Stimulated activated CD4-positive, alpha-beta T cell treated with anti-CD3 and anti-CD28 coated beads, Interleukin-1b, Interleukin-23, amount 100 ng/mL, for 48 hours (primary cell): ENCODE measurements around the gene GJD2.

Experiments used
- DNase-seq: peaks from one replicate; pipeline ENCODE4 v3.0.0-alpha.2; 2020

GJD2 gene

GRCh38 chr15:34754674-34755418 lies at the start of gene GJD2:
Gene GJD2 (minus strand): TSS chr15:34754998. CDS start chr15:34754488, 510 bp downstream.
- DNase-seq, result no peak

DNA sequence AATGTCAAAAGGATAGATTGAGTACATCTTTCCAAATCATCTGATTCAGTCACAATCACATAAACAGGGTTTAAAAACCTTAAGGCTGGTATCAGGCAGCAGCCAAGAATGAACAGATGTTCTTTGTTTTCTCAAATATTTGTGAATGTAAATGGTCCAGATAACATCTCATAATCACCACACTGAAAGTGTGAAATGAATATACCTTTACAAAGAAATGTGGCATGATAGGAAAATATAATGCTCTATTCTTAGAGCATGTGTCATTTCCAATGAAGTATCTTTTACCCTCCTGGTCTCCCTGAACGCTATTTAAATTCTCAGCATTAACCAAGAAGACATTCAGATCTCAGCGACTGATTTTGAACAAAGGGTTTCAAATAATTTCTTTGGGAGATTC lies 49.3 kb upstream of the GJD2 start:
- no peak for DNase-seq

DNA sequence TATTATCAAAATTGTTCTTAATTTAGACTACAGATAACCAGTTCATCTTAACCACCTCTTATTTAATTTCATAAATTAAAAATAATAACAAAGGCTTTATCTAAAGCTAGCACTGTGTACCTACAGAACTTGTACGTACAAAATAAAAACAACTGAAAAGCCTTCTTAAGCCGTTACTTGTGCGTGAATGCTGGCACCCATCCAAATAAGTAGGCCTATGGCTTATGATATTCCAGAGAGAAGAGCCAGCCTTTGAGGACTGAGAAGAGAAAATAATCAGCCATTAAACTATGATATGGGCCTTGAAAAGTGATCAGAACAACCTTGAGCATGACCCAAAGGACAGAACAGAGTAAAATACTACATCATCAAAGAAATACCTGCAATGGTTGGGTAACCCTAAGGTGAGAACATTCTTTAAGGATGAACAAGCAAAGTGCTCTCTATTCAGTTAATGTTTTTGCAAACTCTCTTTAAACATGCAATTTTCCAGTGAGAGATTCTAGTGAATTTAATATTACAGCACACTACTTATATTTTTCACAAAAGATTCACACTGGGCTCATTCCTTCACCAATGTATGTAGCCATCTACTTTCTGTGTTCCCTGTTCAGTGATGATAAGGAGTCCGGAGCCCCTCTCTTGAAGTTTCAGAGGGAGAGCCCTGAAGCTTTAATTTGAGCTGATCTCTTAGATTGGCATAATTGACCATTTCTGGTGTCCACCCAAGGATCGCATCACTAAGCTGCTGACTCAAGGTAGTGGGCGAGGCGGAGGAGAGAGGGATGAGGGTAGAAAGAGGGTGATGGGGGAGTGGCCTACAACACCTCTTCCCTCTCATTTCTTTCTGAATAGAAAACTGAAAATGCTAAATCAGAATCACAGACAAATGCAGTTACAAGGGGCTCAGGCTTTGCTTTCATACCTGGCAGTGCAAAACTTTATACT lies 48.3 kb upstream of the GJD2 start:
- no peak for DNase-seq

DNA sequence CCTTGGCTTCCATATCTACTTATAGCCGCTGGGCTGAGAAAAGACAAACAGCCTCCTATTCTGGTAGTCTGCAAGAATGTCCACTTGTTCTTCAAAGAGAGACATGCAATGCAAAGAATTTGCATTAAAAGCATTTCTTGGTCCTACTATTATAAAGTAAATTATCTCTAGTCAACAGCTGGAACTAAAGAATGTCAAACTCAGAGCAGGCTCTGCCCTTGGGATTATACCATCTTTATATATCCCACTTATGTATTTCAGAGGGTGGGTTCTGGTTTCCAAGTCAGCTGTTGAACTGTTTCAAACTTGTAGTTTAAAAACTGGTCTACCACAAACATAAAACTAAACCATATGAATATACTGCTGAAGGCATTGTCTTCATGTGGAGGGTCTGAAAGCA lies 47.6 kb upstream of the GJD2 start:
- no peak for DNase-seq

GRCh38 chr15:34799149-34800101 lies 44.6 kb upstream of the GJD2 start:
- no peak for DNase-seq

DNA sequence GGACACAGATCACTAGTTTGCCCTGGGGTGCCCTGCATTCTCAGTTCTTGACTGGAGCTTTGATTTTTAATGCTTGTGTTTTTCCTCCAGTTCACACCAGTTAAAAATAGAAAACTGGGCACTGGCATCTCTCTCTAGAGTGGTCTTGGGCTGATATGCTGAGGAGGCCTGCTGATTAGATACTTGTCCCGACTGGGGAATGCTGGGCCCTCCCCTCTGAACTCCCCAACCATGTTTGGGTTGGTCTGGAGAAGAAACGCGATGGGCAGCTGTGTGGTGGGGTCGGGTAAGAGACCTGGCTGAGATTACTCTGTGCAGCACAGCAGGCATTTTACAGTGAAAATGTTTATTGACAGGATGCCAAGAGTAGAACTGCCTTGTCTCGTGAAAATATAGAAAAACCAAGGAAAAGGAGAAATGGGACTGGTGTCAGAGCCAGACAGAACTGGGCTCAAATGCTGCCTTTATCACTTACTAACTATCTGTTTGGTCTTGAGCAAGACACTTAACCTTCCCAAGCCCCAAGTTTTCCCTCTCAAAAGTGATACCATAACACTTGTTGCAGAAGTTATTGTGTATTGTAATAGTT lies 42.1 kb upstream of the GJD2 start:
- DNase-seq, result no peak

GRCh38 chr15:34795267-34796081 lies 40.7 kb upstream of the GJD2 start, which contains the start of gene ACTC1:
Gene ACTC1 (minus strand): TSS chr15:34795549. CDS start chr15:34794808, 741 bp downstream.
- no peak for DNase-seq

- DNase-seq, result no peak
Measured at GRCh38 chr15:34794590-34795206, 39.9 kb upstream of the GJD2 start.

DNA sequence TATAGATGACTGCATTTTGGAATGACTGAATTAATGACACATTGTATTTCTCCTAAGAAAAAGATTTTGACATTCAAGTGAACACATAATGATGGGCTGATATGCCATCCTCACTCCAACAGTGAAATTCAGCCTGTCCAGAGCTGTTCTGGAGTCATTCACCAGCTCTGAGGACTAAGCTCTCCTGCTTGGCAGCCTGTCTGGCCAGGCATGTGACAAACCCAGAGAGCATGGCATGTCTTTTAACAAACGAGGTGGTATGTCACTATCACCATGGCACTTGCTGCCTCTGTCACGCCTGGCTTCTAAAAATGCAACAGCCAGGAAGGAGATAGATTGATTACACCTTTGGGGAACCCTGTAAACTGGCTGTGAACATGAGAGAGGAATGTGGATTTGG lies 39.1 kb upstream of the GJD2 start:
- no peak for DNase-seq

DNA sequence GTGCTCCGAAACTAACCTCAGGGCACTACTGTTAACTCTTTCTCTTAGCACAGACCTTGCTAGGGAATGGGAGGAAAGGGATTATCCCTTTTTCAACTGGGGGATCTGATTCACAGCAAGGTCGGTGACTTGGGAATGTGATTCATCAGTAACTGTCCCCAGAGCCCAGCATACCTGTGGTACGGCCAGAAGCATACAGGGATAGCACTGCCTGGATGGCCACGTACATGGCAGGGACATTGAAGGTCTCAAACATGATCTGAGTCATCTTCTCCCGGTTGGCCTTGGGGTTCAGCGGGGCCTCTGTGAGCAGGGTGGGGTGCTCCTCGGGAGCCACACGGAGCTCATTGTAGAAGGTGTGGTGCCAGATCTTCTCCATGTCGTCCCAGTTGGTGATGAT lies 38.3 kb upstream of the GJD2 start:
- no peak for DNase-seq

GRCh38 chr15:34791701-34792100 lies 36.9 kb upstream of the GJD2 start:
- DNase-seq, result no peak

DNA sequence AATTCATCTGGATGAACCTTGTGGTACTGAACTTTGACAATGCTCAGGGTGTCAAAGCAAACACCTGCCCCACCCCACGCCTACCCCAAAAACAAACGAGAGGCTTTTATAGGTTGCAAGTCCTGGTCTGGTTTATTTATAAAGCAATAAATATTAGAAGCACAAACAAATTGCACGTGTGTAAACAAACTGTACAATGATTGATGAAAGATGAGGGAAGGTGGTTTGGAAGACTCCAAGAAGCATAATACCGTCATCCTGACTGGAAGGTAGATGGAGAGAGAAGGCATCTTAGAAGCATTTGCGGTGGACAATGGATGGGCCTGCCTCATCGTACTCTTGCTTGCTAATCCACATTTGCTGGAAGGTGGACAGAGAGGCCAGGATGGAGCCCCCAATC lies 35.3 kb upstream of the GJD2 start:
- DNase-seq, result no peak

DNA sequence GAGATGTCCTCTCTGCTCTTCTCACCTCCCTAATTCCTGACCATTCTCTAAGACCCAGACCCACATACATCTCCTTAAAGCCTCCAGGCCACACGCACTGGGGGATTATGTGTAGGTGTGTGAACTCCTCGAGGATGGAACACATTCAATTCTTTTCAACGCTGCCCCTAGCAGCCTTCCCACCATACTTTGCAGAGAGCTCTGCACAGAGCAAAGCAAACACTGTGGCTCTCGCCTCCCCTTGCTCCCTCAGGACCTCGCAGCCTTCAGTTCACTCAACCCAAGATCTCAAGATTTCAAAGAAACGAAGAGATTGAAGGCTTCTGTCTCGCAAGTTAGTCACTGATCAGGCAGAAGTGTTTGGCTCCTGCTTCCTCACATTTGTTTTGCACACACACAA lies 34.5 kb upstream of the GJD2 start:
- DNase-seq, result no peak

DNA sequence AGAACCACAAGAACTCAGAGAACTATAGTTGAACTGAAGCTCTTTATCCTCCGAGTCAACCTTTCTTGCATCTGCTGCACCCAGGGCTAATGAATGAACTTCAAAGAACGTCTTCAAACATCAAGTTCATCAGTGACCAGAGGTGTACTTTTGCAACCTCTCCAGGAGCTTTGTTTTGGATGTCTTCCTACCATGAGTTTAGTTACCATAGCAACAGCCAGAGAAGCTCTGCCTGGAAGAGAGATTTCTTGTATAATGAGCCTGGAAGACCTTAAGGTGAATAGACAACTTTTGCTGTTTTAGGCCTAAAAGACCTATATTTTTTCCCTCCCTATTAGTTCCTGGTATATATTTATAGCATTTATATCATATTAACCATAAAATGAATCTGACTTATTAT lies 31.4 kb upstream of the GJD2 start:
- no peak for DNase-seq

DNA sequence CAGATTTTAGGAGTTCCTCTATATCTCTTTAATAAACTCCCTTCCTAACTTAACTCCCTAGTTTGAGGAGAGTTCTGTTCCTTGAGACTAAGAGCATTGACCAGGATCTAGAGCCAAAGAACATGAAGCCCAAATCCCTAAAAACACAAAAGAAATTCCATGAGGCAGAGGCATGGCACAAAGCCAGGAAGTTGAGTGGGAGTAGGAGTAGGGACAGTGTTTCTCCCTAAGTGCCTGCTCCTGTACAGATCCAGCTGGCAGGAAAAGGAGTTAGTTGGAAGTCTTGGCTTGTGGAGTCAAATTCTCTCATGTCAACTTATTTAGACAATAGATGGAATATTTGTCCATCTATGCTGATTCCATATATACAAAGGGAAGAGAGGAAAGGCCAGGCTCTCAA lies 29.2 kb upstream of the GJD2 start:
- DNase-seq, result no peak

DNA sequence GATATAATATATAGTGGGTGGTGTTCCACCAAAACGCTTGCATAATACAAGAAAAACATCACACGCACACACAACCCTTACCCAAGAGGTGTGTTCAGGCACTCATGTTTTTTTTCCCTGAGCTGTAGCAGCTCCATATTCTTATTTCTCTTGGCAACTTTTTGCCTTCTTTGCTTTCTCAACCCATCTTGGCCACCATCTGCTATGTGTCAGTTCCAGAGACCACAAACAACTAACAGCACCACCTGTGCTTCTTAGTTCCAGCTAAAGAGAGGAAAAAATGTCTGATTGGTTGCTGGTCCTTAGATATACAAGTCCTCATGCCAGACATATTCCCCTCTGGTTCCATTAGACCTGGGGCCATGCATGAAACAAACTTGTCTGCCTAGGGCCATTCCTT lies 28.6 kb upstream of the GJD2 start:
- DNase-seq, result no peak

GRCh38 chr15:34782901-34783300 lies 28.1 kb upstream of the GJD2 start:
- no peak for DNase-seq

DNA sequence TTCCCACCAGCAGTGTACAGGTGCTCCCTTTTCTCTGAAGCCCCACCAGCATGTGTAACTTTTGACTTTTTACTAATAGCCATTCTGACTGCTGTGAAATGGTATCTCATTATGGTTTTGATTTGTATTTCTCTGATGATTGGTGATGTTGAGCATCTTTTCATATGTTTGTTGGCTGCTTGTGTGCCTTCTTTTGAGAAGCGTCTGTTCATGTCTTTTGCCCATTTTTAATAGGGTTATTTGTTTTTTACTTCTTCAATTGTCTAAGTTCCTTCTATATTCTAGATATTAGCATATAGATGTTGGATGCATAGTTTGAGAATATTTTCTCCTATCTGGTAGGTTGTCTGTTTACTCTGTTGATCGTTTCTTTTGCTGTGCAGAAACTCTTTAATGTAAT lies 25.9 kb upstream of the GJD2 start:
- no peak for DNase-seq

- DNase-seq, result no peak
Measured at GRCh38 chr15:34776606-34777105, 21.9 kb upstream of the GJD2 start.

DNA sequence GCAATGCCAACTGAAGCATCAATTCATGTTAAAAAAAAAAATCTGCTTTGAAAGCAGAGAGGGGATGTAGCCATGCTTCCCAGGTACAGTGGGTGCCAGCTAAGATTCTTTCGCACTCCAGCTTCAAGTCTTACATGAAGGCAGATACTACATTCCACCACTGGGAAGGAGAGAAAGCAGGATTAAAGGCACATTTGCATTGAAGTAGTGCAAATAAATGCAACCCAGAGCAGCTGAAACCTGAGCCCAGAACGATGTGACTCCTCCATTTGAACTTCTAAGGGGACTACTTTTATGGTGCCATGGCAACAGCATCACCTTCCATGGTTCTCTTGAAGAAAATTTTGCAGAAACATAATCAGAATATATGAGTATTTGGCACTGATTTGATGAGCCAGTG lies 19.1 kb upstream of the GJD2 start:
- no peak for DNase-seq

- DNase-seq, result no peak
Measured at GRCh38 chr15:34773013-34773412, 18.2 kb upstream of the GJD2 start.
